Esophagus muscularis mucosa (tissue), 4 donors: ENCODE results near the gene MIGA1. TPM values are rescaled to one million over a fixed set of nuclear protein-coding genes. Genes with fewer than 3 reads are reported as not detected.

Experiments used
- DNase-seq: peaks from one replicate; pipeline ENCODE4 v3.0.0-alpha.2; 2017; ENCODE audit errors: extremely low spot score
- H3K27ac ChIP-seq, 4 donors: fragments of 200-600 bp; sonication (generic); replicated peaks in 1 of 4; 1 replicate in 3 of 4; 2 replicates in 1 of 4; pipeline ENCODE4 v1.5.1; 2016 to 2019; ENCODE audit warnings: mild to moderate bottlenecking in 1 of 4
- H3K27me3 ChIP-seq, 4 donors: fragments of 200-600 bp; sonication (generic); one replicate each; pipeline versions ENCODE4 v1.5.1 to v1.6.0; 2016 to 2019
- H3K36me3 ChIP-seq, 4 donors: fragments of 200-600 bp; sonication (generic); one replicate each; pipeline ENCODE4 v1.5.1; 2016 to 2019
- H3K4me1 ChIP-seq, 4 donors: fragments of 200-600 bp; sonication (generic); one replicate each; pipeline ENCODE4 v1.5.1; 2016 to 2019
- H3K4me3 ChIP-seq, 4 donors: fragments of 200-600 bp; sonication (generic); 1 replicate in 2 of 4; 2 replicates in 2 of 4; pipeline ENCODE4 v1.5.1; 2016 to 2019; ENCODE audit warnings: mild to moderate bottlenecking in 4 of 4, moderate library complexity in 1 of 4
- H3K9me3 ChIP-seq, 4 donors: fragments of 200-600 bp; sonication (generic); 1 replicate in 3 of 4; 2 replicates in 1 of 4; pipeline ENCODE4 v1.5.1; 2016 to 2019
- EP300 ChIP-seq: sonication (generic); formaldehyde crosslinking; IDR thresholded peaks from one replicate; pipeline ENCODE4 v1.6.1; 2017; ENCODE audit warnings: antibody characterized with exemption
- POLR2A ChIP-seq: fragments of 450-650 bp; IDR thresholded peaks from one replicate; pipeline ENCODE4 v1.6.1; 2017; ENCODE audit warnings: antibody characterized with exemption, moderate library complexity, mild to moderate bottlenecking, low read depth
- POLR2AphosphoS5 ChIP-seq, 2 donors: sonication (generic); formaldehyde crosslinking; IDR thresholded peaks; one replicate each; pipeline ENCODE4 v1.6.1; 2017; ENCODE audit warnings: antibody characterized with exemption in 2 of 2
- WGBS: methylation state at CpG from one replicate; pipeline ENCODE4 v1.1.5; 2018; 5-methylcytosine and 5-hydroxymethylcytosine counted together
- intact Hi-C: fragments of 100-400 bp; cut with DNase I; formaldehyde crosslinking; loops from one replicate; pipeline ENCODE4 v1.15.1; 2023
- total RNA-seq, 4 donors: library from RNA; depleted of rRNA; stranded (reverse); fragments of >200 nt; gene quantifications; one replicate each; pipeline versions ENCODE4 v1.1.0 to v1.2.1, GENCODE V29; 2016
- TF ChIP-seq, protein P1 (sequence below), 3 experiments: fragments of 200-600 bp in 2 of 3; fragments of 450-650 bp in 1 of 3; sonication (generic) in 2 of 3; IDR thresholded peaks; one replicate each; pipeline ENCODE4 v1.5.1; 2017 to 2019; ENCODE audit warnings: antibody characterized with exemption in 3 of 3, mild to moderate bottlenecking in 2 of 3, moderate library complexity in 1 of 3

The MIGA1 gene
- total RNA-seq, 4 donors from 2014 or later = 13.8 to 18.7 (median 16.1) TPM

DNA sequence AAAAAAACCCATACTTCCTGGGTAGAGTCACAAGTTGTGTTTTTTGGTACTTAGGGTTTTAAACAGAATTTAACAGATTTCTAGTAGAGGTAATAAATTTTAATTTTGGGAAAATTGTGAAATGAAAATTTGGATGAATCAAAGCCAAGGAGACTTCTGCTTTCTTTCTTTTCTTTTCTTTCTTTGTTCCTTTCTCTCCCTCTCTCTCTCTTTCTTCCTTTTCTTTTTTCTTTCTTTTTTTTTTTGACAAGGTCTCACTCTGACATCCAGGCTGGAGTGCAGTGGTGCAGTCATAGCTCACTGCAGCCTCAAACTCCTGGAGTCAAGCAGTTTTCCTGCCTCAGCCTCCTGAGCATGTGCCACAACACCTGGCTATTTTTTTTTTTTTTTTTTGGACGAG, 62.1 kb downstream of the MIGA1 start:
- H3K9me3 ChIP-seq = no peaks in the 10 kb centered on the region
- peaks cover 0 to 23% (median 9%) of the 10 kb centered on the region in 4 donors for H3K36me3 ChIP-seq
- 29% methylated on average over 1 of the region's 1 CpG for whole genome bisulfite sequencing
- TF ChIP-seq POLR2AphosphoS5 (IDR thresholded peaks at IDR 0.05) (no peak), POLR2A (no peak), EP300 (no peak)
- TF ChIP-seq, protein P1, sequence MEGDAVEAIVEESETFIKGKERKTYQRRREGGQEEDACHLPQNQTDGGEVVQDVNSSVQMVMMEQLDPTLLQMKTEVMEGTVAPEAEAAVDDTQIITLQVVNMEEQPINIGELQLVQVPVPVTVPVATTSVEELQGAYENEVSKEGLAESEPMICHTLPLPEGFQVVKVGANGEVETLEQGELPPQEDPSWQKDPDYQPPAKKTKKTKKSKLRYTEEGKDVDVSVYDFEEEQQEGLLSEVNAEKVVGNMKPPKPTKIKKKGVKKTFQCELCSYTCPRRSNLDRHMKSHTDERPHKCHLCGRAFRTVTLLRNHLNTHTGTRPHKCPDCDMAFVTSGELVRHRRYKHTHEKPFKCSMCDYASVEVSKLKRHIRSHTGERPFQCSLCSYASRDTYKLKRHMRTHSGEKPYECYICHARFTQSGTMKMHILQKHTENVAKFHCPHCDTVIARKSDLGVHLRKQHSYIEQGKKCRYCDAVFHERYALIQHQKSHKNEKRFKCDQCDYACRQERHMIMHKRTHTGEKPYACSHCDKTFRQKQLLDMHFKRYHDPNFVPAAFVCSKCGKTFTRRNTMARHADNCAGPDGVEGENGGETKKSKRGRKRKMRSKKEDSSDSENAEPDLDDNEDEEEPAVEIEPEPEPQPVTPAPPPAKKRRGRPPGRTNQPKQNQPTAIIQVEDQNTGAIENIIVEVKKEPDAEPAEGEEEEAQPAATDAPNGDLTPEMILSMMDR (IDR thresholded peaks at IDR 0.05) = no peak
- peak overlapping the region in 2 of 4 donors; percentile 8 to 11 for H3K27ac ChIP-seq
- intact Hi-C loops = no loop called here
- peaks cover 0 to 41% (median 32%) of the 10 kb centered on the region in 4 donors for H3K4me1 ChIP-seq
- H3K4me3 ChIP-seq = no peak overlapping the region
- H3K27me3 ChIP-seq = no peaks in the 10 kb centered on the region
- DNase-seq = no peak

DNA sequence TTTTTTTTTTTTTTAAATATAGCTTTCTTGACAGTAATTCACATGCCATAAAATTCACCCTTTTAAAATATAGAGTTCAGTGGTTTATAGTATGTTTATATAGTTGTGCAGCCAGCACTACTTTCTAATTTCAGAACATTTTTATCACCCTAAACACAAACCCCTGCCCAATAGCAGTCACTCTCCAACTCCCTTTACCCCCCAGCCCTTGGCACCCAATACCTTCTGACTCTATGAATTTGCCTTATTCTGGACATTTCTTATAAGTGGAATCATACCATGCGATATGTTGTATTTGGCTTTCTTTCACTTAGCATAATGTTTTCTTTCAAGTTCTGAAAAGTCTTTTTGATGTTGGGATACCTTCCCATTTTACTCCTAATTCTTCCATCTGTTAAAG, 66.5 kb downstream of the MIGA1 start:
- H3K4me3 ChIP-seq = no peak overlapping the region
- H3K36me3 ChIP-seq = peaks cover 0 to 18% (median 8%) of the 10 kb centered on the region in 4 donors
- TF ChIP-seq, protein P1 (IDR thresholded peaks at IDR 0.05) = no peak
- TF ChIP-seq POLR2A (no peak), EP300 (no peak), POLR2AphosphoS5 (IDR thresholded peaks at IDR 0.05) (no peak)
- peaks cover 0 to 17% (median 7%) of the 10 kb centered on the region in 4 donors for H3K4me1 ChIP-seq
- no peak overlapping the region for H3K27ac ChIP-seq
- 97% methylated on average over 1 of the region's 1 CpG for WGBS
- H3K27me3 ChIP-seq = no peaks in the 10 kb centered on the region
- no peaks in the 10 kb centered on the region for H3K9me3 ChIP-seq
- no peak for DNase-seq
- intact Hi-C loops = no loop called here

DNA sequence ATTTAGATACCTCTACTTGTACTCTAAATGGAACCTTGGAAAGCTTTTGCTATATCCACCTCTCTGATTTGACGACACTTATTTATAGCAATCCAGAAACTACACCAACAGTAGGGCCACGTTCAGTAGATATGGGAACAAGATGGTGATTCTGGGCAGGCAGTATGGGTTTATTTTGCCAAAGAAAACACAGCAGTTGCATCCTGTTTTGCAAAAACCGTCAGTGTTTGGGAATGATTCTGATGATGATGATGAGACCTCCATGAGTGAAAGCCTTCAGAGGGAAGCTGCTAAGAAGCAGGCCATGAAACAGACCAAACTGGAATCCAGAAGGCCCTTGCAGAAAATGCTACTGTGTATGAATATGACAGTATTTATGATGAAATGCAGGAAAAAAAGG, 67.5 kb downstream of the MIGA1 start:
- intact Hi-C loops = no loop called here
- Histone ChIP-seq H3K27me3 (no peaks in the 10 kb centered on the region), H3K36me3 (peaks cover 0 to 18% (median 8%) of the 10 kb centered on the region in 4 donors), H3K4me3 (no peak overlapping the region), H3K9me3 (no peaks in the 10 kb centered on the region), H3K4me1 (peaks cover 0 to 9% (median 6%) of the 10 kb centered on the region in 4 donors), H3K27ac (no peak overlapping the region)
- no peak for DNase-seq
- TF ChIP-seq POLR2A (no peak), POLR2AphosphoS5 (IDR thresholded peaks at IDR 0.05) (no peak)
- WGBS = 73% methylated on average over 3 of the region's 3 CpGs

DNA sequence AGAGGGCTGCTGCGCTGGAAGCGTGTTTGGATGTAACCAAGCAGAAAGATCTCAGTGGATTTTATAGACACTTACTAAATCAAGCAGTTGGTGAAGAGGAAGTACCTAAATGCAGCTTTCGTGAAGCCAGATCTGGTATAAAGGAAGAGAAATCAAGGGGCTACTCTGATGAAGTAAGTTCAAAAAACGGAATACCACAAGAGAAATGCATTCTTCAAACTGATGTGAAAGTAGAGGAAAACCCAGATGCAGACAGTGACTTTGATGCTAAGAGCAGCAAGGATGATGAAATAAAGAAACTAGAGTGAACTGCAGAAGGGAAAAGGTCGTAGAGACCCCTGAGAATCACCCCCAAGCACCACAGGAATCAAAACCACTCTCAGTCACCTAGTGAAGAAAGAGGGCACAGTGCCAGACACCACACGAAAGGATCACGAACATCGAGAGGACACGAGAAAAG, 68.2 kb downstream of the MIGA1 start:
- H3K4me3 ChIP-seq = no peak overlapping the region
- H3K27ac ChIP-seq = no peak overlapping the region
- DNase-seq = no peak
- H3K4me1 ChIP-seq = peaks cover 0 to 9% (median 5%) of the 10 kb centered on the region in 4 donors
- intact Hi-C loops = no loop called here
- H3K9me3 ChIP-seq = no peaks in the 10 kb centered on the region
- TF ChIP-seq EP300 = no peak
- TF ChIP-seq POLR2A = no peak
- no peak for TF ChIP-seq POLR2AphosphoS5 (IDR thresholded peaks at IDR 0.05)
- TF ChIP-seq, protein P1 (IDR thresholded peaks at IDR 0.05) = no peak
- WGBS = 73% methylated on average over 9 of the region's 9 CpGs
- H3K27me3 ChIP-seq = no peaks in the 10 kb centered on the region
- peaks cover 0 to 18% (median 8%) of the 10 kb centered on the region in 4 donors for H3K36me3 ChIP-seq

DNA sequence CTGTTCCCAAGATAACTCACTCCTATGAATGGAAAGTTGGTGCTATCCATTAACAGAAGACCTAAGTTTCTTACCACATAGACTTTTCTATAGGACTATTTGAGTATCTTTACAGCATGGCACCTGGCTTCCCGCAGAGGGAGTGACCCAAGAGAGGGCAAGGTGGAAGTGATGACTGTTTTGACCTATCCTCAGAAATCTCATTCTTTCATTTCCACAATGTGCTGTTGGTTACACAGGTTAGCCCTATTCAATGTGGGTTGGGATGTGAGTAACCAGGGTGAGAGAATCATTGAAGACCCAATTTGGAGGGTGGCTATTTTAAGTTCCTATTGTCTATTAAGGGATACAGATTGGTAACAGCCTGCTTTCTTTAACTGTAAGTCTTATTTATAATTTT, 70.6 kb downstream of the MIGA1 start:
- Histone ChIP-seq H3K4me1 (peaks cover 0 to 9% (median 5%) of the 10 kb centered on the region in 4 donors), H3K27ac (no peak overlapping the region), H3K27me3 (no peaks in the 10 kb centered on the region), H3K4me3 (no peak overlapping the region), H3K9me3 (peaks cover 0 to 5% (median 2%) of the 10 kb centered on the region in 4 donors), H3K36me3 (peaks cover 0 to 3% (median 0%) of the 10 kb centered on the region in 4 donors)
- intact Hi-C loops = no loop called here
- 100% methylated on average over 1 of the region's 1 CpG for WGBS
- TF ChIP-seq, protein P1 (IDR thresholded peaks at IDR 0.05) = no peak
- no peak for TF ChIP-seq EP300
- no peak for TF ChIP-seq POLR2A
- TF ChIP-seq POLR2AphosphoS5 (IDR thresholded peaks at IDR 0.05) = no peak
- no peak for DNase-seq
